ENCODE data around the gene RFX5. TPM values are rescaled to one million over a fixed set of nuclear protein-coding genes. Genes with fewer than 3 reads are reported as not detected.

RFX5 gene
- total and polyA plus RNA-seq, 7 donors: 12.0 to 67.9 (median 46.6) TPM

GRCh38 chr1:151325231-151325630 is 21.8 kb downstream of the RFX5 start:
- 87 to 89% methylated on average over 7 of the region's 7 CpGs for WGBS, 2 donors
- TF ChIP-seq EP300 (IDR thresholded peaks at IDR 0.05): no peak
- no peak for TF ChIP-seq POLR2A (IDR thresholded peaks at IDR 0.05)
- no peak for TF ChIP-seq POLR2AphosphoS5 (IDR thresholded peaks at IDR 0.05)
- no peak for TF ChIP-seq CTCF (IDR thresholded peaks at IDR 0.05)

GRCh38 chr1:151324390-151324930 is 22.6 kb downstream of the RFX5 start:
- 83 to 93% methylated on average over 4 of the region's 4 CpGs for WGBS, 2 donors
- peaks cover 5 to 51% (median 13%) of the 10 kb centered on the region in 4 donors for H3K36me3 ChIP-seq
- DNase-seq: no peak
- TF ChIP-seq CTCF (IDR thresholded peaks at IDR 0.05) (no peak), POLR2A (IDR thresholded peaks at IDR 0.05) (no peak), EP300 (IDR thresholded peaks at IDR 0.05) (no peak), POLR2AphosphoS5 (IDR thresholded peaks at IDR 0.05) (no peak)
- peaks cover 0 to 41% (median 33%) of the 10 kb centered on the region in 4 donors for H3K4me1 ChIP-seq
- H3K27me3 ChIP-seq: no peaks in the 10 kb centered on the region
- no peak overlapping the region for H3K27ac ChIP-seq
- H3K9me3 ChIP-seq: no peaks in the 10 kb centered on the region
- intact Hi-C loops (cut with DNase I): no loop called here
- no peak overlapping the region for H3K4me3 ChIP-seq

More at GRCh38 chr1:151325231-151325630, 21.8 kb downstream of the RFX5 start:
- intact Hi-C loops (cut with DNase I): loop anchor here (5.0 kb wide), 2 partner anchors 43 to 128 kb away; partner anchors contain the start of genes PIP5K1A and ZNF687
- Histone ChIP-seq H3K4me1 (peaks cover 0 to 37% (median 33%) of the 10 kb centered on the region in 4 donors), H3K9me3 (no peaks in the 10 kb centered on the region), H3K36me3 (peaks cover 5 to 44% (median 11%) of the 10 kb centered on the region in 4 donors), H3K27ac (peak overlapping the region in 2 of 4 donors; percentile 86 to 91), H3K27me3 (no peaks in the 10 kb centered on the region), H3K4me3 (peak overlapping the region in 1 of 4 donors; percentile 80)
- no peak for DNase-seq

- WGBS, 2 donors: 74 to 82% methylated on average over 3 of the region's 3 CpGs
- no peak overlapping the region for H3K27ac ChIP-seq
- H3K4me3 ChIP-seq: no peak overlapping the region
- H3K9me3 ChIP-seq: no peaks in the 10 kb centered on the region
- intact Hi-C loops (cut with DNase I): no loop called here
- no peak for DNase-seq
- H3K36me3 ChIP-seq: peaks cover 13 to 89% (median 20%) of the 10 kb centered on the region in 4 donors
- peaks cover 0 to 34% (median 20%) of the 10 kb centered on the region in 4 donors for H3K4me1 ChIP-seq
- no peak for TF ChIP-seq EP300 (IDR thresholded peaks at IDR 0.05)
- TF ChIP-seq CTCF (IDR thresholded peaks at IDR 0.05): no peak
- no peak for TF ChIP-seq POLR2A (IDR thresholded peaks at IDR 0.05)
- no peak for TF ChIP-seq POLR2AphosphoS5 (IDR thresholded peaks at IDR 0.05)
- no peaks in the 10 kb centered on the region for H3K27me3 ChIP-seq
Observed at GRCh38 chr1:151318975-151319374, 28.1 kb downstream of the RFX5 start.

- H3K4me1 ChIP-seq: peaks cover 0 to 67% (median 50%) of the 10 kb centered on the region in 4 donors
- no peak overlapping the region for H3K27ac ChIP-seq
- no peaks in the 10 kb centered on the region for H3K9me3 ChIP-seq
- DNase-seq: no peak
- no peak overlapping the region for H3K4me3 ChIP-seq
- no peak for TF ChIP-seq POLR2AphosphoS5 (IDR thresholded peaks at IDR 0.05)
- no peak for TF ChIP-seq POLR2A (IDR thresholded peaks at IDR 0.05)
- H3K36me3 ChIP-seq: peaks cover 13 to 86% (median 22%) of the 10 kb centered on the region in 4 donors
- intact Hi-C loops (cut with DNase I): no loop called here
- WGBS, 2 donors: 94 to 95% methylated on average over 17 of the region's 17 CpGs
- no peaks in the 10 kb centered on the region for H3K27me3 ChIP-seq
Observed at GRCh38 chr1:151315565-151316235, 31.4 kb downstream of the RFX5 start.

- Histone ChIP-seq H3K4me1 (peaks cover 0 to 74% (median 58%) of the 10 kb centered on the region in 4 donors), H3K27me3 (no peaks in the 10 kb centered on the region), H3K36me3 (peaks cover 7 to 80% (median 19%) of the 10 kb centered on the region in 4 donors), H3K9me3 (no peaks in the 10 kb centered on the region), H3K4me3 (no peak overlapping the region), H3K27ac (peak overlapping the region; percentile 68 to 84 (median 79))
- intact Hi-C loops (cut with DNase I): no loop called here
- TF ChIP-seq CTCF (IDR thresholded peaks at IDR 0.05) (no peak), POLR2AphosphoS5 (IDR thresholded peaks at IDR 0.05) (peak in 3 of 4 donors; percentile 35 to 57 (median 36)), POLR2A (IDR thresholded peaks at IDR 0.05) (no peak)
- 77 to 79% methylated on average over 3 of the region's 3 CpGs for WGBS, 2 donors
- peak; percentile 95 for DNase-seq
Observed at GRCh38 chr1:151314137-151314875, 32.7 kb downstream of the RFX5 start.

All from sigmoid colon (tissue), 7 donors.